Lower leg skin (tissue), 3 donors: Measurements from ENCODE around the gene ACLY.

Source experiments
- CTCF ChIP-seq, 3 donors: fragments of 450-650 bp; IDR thresholded peaks; one replicate each; pipeline ENCODE4 v1.5.1; 2016; ENCODE audit warnings: antibody characterized with exemption in 3 of 3, mild to moderate bottlenecking in 3 of 3, moderate library complexity in 2 of 3
- POLR2A ChIP-seq, 2 donors: fragments of 450-650 bp; IDR thresholded peaks; one replicate each; pipeline ENCODE4 v1.6.1; 2016 to 2017; ENCODE audit warnings: antibody characterized with exemption in 2 of 2, mild to moderate bottlenecking in 1 of 2, moderate library complexity in 1 of 2

GRCh38 chr17:41943492-41943891, 24.7 kb upstream of the ACLY start:
- TF ChIP-seq CTCF (IDR thresholded peaks at IDR 0.05) (no peak), POLR2A (IDR thresholded peaks at IDR 0.05) (no peak)
